Testis (tissue), 3 donors: ENCODE data around the gene THSD7A. TPM values are rescaled to one million over a fixed set of nuclear protein-coding genes. Genes with fewer than 3 reads are reported as not detected.

Experiments
- DNase-seq: peaks from one replicate; pipeline ENCODE4 v3.0.0-alpha.2; 2019
- H3K27ac ChIP-seq, 2 donors: fragments of 200-600 bp; sonication (generic); one replicate each; pipeline ENCODE4 v1.5.1; 2019
- H3K27me3 ChIP-seq: fragments of 200-600 bp; sonication (generic); one replicate; pipeline ENCODE4 v1.5.1; 2019
- H3K36me3 ChIP-seq: fragments of 200-600 bp; sonication (generic); one replicate; pipeline ENCODE4 v1.5.1; 2017; ENCODE audit warnings: low read depth; ENCODE audit errors: missing control alignments
- H3K4me1 ChIP-seq: fragments of 200-600 bp; sonication (generic); one replicate; pipeline ENCODE4 v1.5.1; 2019
- H3K4me3 ChIP-seq, 2 donors: fragments of 200-600 bp; sonication (generic); one replicate each; pipeline ENCODE4 v1.5.1; 2017 to 2019
- H3K9me3 ChIP-seq: fragments of 200-600 bp; sonication (generic); one replicate; pipeline ENCODE4 v1.5.1; 2017
- POLR2A ChIP-seq: fragments of 450-650 bp; IDR thresholded peaks from one replicate; pipeline ENCODE4 v1.6.1; 2017; ENCODE audit warnings: antibody characterized with exemption, mild to moderate bottlenecking, moderate library complexity
- WGBS, 2 donors: methylation state at CpG; one replicate each; pipeline ENCODE4 v1.1.5; 2018; 5-methylcytosine and 5-hydroxymethylcytosine counted together
- intact Hi-C: fragments of 100-400 bp; cut with DNase I; formaldehyde crosslinking; loops from one replicate; pipeline ENCODE4 v1.15.1; 2023; ENCODE audit warnings: low total_unique reads
- polyA plus RNA-seq: library from polyadenylated mRNA; stranded (reverse); fragments of 350-450 nt; fragmentation: Illumina TruSeq; extraction: RNeasy Lipid Tissue Mini Kit (QIAGEN cat#74804); gene quantifications from one replicate; pipeline ENCODE4 v1.2.3, GENCODE V29; 2014; ENCODE audit warnings: low read depth, low replicate concordance; ENCODE audit not compliant: insufficient read depth
- total RNA-seq, 2 donors: library from RNA; depleted of rRNA; stranded (reverse); fragments of >200 nt; gene quantifications; one replicate each; pipeline ENCODE4 v1.2.3, GENCODE V29; 2016
- TF ChIP-seq, protein P1 (sequence below), 3 experiments: fragments of 450-650 bp in 2 of 3; fragments of 200-600 bp in 1 of 3; sonication (generic) in 1 of 3; IDR thresholded peaks; one replicate each; pipeline ENCODE4 v1.5.1; 2016 to 2019; ENCODE audit warnings: antibody characterized with exemption in 3 of 3, mild to moderate bottlenecking in 2 of 3, moderate library complexity in 1 of 3

THSD7A gene
- total and polyA plus RNA-seq, 3 donors from 2014 or later: 1.6 to 7.0 (median 6.8) TPM

GRCh38 chr7:11343818-11344413, 488.1 kb downstream of the THSD7A start:
- Histone ChIP-seq H3K27me3 (no peaks in the 10 kb centered on the region), H3K4me3 (no peak overlapping the region), H3K36me3 (no peaks in the 10 kb centered on the region), H3K27ac (no peak overlapping the region), H3K9me3 (no peaks in the 10 kb centered on the region), H3K4me1 (no peaks in the 10 kb centered on the region)
- WGBS, 2 donors: 10 to 14% methylated on average over 10 of the region's 10 CpGs
- no peak for TF ChIP-seq POLR2A
- TF ChIP-seq, protein P1, sequence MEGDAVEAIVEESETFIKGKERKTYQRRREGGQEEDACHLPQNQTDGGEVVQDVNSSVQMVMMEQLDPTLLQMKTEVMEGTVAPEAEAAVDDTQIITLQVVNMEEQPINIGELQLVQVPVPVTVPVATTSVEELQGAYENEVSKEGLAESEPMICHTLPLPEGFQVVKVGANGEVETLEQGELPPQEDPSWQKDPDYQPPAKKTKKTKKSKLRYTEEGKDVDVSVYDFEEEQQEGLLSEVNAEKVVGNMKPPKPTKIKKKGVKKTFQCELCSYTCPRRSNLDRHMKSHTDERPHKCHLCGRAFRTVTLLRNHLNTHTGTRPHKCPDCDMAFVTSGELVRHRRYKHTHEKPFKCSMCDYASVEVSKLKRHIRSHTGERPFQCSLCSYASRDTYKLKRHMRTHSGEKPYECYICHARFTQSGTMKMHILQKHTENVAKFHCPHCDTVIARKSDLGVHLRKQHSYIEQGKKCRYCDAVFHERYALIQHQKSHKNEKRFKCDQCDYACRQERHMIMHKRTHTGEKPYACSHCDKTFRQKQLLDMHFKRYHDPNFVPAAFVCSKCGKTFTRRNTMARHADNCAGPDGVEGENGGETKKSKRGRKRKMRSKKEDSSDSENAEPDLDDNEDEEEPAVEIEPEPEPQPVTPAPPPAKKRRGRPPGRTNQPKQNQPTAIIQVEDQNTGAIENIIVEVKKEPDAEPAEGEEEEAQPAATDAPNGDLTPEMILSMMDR (IDR thresholded peaks at IDR 0.05): peak; percentile 51 to 86 (median 80)
- intact Hi-C loops: no loop called here
- DNase-seq: no peak

DNA sequence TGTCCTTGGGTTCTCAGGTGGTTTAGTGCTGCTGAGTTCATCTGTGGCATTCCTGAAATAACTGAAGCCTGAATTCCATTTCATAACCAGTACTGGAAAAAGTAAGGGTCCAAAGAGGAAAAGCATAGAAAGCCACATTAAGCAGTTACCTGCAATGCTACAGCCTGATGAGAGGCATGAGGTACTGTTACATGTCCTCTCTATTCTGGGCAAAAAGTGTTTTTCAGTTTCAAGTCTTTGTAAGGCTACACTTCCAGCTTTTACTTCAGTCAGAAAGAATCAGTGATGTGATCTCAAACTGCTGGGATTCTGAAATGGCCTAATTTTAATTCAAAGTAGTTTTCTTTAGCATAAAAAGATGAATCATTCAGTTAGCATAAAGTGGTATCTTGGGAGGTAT, 488.9 kb downstream of the THSD7A start:
- no peaks in the 10 kb centered on the region for H3K9me3 ChIP-seq
- no peaks in the 10 kb centered on the region for H3K4me1 ChIP-seq
- H3K4me3 ChIP-seq: no peak overlapping the region
- TF ChIP-seq, protein P1 (IDR thresholded peaks at IDR 0.05): no peak
- no peak for TF ChIP-seq POLR2A
- intact Hi-C loops: no loop called here
- H3K27me3 ChIP-seq: no peaks in the 10 kb centered on the region
- H3K36me3 ChIP-seq: no peaks in the 10 kb centered on the region
- no peak overlapping the region for H3K27ac ChIP-seq
- DNase-seq: no peak

DNA sequence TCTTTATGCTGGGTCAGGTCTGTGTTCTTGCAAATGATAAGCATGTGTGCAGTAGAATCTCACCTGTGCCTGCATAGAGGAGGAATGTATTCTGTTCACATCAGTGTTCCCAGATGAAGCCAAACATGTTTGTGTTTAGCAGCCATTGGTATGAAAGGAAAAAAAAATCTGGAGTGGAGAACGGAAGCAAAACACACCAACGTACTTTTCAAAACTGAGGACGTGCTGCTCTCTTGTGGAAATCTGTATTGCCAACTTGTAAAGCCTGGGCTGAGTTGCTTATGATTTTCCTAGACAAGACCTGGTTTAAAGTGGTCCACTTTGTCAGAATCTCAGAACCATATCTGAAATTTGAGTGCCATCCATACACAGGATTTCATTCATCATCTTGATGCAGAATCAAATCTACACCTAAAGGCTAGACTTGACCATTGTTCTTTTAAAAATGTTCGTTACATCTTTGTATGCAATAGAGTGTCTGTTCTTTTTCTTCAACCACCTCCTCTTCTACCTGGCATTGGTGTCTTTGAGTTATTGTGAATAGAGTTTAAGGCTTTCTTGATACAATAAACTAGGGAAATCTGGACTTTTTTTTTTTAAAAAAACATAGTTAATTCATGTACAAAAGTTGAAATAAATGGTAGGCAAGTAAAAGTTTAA, 490.6 kb downstream of the THSD7A start:
- whole genome bisulfite sequencing, 2 donors: 38 to 40% methylated on average over 4 of the region's 4 CpGs
- DNase-seq: peak; percentile 41
- Histone ChIP-seq H3K36me3 (no peaks in the 10 kb centered on the region), H3K4me3 (no peak overlapping the region), H3K27me3 (no peaks in the 10 kb centered on the region), H3K9me3 (no peaks in the 10 kb centered on the region), H3K4me1 (no peaks in the 10 kb centered on the region), H3K27ac (no peak overlapping the region)
- intact Hi-C loops: no loop called here
- no peak for TF ChIP-seq POLR2A
- TF ChIP-seq, protein P1 (IDR thresholded peaks at IDR 0.05): peak in 2 of 3 experiments; percentile 39 to 42

GRCh38 chr7:11336432-11336831, 495.6 kb downstream of the THSD7A start:
- DNase-seq: no peak
- no peak overlapping the region for H3K27ac ChIP-seq
- no peaks in the 10 kb centered on the region for H3K9me3 ChIP-seq
- H3K4me1 ChIP-seq: no peaks in the 10 kb centered on the region
- WGBS, 2 donors: 31 to 53% methylated on average over 2 of the region's 2 CpGs
- H3K4me3 ChIP-seq: no peak overlapping the region
- H3K36me3 ChIP-seq: no peaks in the 10 kb centered on the region
- intact Hi-C loops: no loop called here
- TF ChIP-seq POLR2A: no peak
- TF ChIP-seq, protein P1 (IDR thresholded peaks at IDR 0.05): no peak
- H3K27me3 ChIP-seq: no peaks in the 10 kb centered on the region

- Histone ChIP-seq H3K27ac (no peak overlapping the region), H3K9me3 (no peaks in the 10 kb centered on the region), H3K27me3 (no peaks in the 10 kb centered on the region), H3K36me3 (no peaks in the 10 kb centered on the region), H3K4me3 (no peak overlapping the region), H3K4me1 (no peaks in the 10 kb centered on the region)
- TF ChIP-seq, protein P1 (IDR thresholded peaks at IDR 0.05): no peak
- no peak for TF ChIP-seq POLR2A
- intact Hi-C loops: no loop called here
- 73 to 74% methylated on average over 4 of the region's 4 CpGs for WGBS, 2 donors
- DNase-seq: no peak
These were observed 496.1 kb downstream of the THSD7A start for GRCh38 chr7:11335947-11336346.
